Epithelial cell of proximal tubule (primary cell): Measurements from ENCODE around the gene NTMT1. TPM values are rescaled to one million over a fixed set of nuclear protein-coding genes. Genes with fewer than 3 reads are reported as not detected.

Experiments
- DNase-seq: peaks from one replicate; pipeline ENCODE4 v3.0.0-alpha.2; 2011; ENCODE audit warnings: low read depth
- H3K4me3 ChIP-seq: 2 replicates; pipeline ENCODE4 v1.5.1; 2011; ENCODE audit warnings: low read depth, mild to moderate bottlenecking, low read length
- total RNA-seq: library from RNA; depleted of rRNA; stranded (reverse); fragments of >200 nt; gene quantifications from 2 replicates; pipeline ENCODE4 v1.2.3, GENCODE V29; 2015
- TF ChIP-seq, protein P1 (sequence below): conservative IDR thresholded peaks from 2 replicates; pipeline ENCODE4 v1.5.1; 2012; ENCODE audit warnings: low read depth, mild to moderate bottlenecking, low read length

Gene NTMT1
- total RNA-seq, 1 donor from 2014 or later, result 37.9 TPM

DNA sequence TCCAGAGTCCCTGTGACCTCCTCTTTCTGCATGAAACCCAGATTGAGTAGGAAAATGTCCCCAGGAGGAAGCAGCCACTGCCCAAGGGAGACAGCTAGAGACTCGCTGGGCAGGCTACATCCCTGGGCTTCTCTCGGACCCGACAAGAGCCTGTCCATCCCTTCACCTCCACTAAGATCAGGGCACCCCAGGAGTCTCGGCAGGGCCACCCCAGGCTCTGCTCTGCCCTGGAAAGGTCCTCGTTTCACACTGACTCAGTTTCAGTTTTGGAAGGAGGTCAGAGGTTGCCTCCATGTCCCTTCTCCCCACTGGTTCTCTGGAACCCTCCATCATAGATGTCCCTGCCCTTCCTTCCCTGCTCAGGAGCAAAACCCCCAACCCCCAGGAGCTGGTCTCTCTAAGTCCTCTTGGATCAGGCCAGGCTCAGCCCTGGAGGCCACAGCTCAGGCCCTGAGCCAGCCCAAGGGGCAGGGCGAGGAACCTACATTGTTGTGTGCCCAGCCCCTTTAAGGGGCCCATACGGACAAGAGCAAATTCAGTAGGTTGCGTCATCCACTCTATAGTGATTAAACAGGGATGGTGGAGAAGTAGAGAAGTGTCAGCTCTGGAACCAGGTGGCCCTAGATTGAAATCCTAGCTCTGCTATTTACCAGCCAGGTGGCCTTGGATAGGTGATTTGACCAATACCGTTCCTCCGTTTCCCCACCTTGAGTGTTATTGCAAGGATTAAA is 42.5 kb upstream of the NTMT1 start:
- TF ChIP-seq, protein P1, sequence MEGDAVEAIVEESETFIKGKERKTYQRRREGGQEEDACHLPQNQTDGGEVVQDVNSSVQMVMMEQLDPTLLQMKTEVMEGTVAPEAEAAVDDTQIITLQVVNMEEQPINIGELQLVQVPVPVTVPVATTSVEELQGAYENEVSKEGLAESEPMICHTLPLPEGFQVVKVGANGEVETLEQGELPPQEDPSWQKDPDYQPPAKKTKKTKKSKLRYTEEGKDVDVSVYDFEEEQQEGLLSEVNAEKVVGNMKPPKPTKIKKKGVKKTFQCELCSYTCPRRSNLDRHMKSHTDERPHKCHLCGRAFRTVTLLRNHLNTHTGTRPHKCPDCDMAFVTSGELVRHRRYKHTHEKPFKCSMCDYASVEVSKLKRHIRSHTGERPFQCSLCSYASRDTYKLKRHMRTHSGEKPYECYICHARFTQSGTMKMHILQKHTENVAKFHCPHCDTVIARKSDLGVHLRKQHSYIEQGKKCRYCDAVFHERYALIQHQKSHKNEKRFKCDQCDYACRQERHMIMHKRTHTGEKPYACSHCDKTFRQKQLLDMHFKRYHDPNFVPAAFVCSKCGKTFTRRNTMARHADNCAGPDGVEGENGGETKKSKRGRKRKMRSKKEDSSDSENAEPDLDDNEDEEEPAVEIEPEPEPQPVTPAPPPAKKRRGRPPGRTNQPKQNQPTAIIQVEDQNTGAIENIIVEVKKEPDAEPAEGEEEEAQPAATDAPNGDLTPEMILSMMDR, result no peak
- DNase-seq, result no peak
- no peak overlapping the region for H3K4me3 ChIP-seq

DNA sequence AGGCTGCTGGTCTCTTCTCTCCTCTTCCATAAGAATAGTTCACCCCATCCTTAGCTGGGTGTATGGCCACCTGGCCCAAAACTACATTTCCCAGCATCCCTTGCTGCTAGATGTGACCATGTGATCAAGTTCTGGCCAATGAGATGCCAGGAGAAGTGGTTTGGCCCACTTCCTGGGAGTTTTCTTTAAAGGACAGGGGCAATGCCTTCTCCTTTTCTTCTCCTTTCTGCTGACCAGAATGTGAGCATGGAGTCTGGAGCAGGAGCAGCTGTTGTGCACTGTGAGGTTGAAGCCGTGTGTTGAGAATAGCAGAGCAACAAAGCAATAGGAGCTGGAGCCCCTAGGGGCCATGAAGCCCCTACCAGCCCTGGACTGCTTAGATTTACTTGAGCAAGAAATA is 41.8 kb upstream of the NTMT1 start:
- TF ChIP-seq, protein P1, result no peak
- H3K4me3 ChIP-seq, result no peak overlapping the region
- no peak for DNase-seq

DNA sequence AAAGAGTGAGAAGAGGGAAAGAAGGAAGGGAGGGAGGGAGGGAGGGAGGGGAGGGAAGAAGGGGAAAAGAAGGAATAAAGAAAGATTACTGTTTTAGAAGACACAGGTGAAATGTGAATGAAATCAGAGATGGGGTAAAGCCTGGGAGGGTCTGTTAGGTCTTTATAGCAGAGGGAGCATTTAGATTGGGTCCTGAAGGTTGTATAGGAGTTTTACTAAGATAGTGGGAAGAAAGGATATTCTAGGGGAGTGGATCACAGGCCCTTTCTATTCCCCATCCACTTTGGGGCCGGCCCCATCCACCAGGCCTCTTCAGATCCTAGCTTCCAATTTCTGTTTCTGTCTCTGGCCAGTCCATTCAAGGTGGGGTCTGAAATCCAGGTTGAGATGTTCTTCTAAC is 40.6 kb upstream of the NTMT1 start:
- no peak for DNase-seq
- no peak overlapping the region for H3K4me3 ChIP-seq
- TF ChIP-seq, protein P1, result no peak

DNA sequence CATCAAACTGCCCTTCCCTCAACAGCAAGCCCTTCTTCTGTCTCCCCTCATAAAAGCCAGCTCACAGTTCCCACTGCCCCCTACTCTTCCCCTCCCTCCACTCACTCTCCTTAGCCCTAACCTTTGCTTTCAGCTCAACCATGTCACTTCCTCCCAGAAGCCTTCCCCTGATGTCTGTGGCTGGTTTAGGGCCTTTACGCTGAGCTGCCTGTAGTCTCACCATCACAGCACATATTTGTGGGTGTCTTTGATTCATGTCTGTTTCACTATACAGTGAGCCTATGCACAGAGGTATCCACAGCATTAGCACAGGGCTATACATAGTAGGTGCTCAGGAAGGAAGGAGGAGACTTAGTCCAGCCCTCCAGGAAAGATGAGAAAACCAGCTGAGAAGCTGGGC is 39.7 kb upstream of the NTMT1 start:
- H3K4me3 ChIP-seq, result no peak overlapping the region
- TF ChIP-seq, protein P1, result no peak
- no peak for DNase-seq

DNA sequence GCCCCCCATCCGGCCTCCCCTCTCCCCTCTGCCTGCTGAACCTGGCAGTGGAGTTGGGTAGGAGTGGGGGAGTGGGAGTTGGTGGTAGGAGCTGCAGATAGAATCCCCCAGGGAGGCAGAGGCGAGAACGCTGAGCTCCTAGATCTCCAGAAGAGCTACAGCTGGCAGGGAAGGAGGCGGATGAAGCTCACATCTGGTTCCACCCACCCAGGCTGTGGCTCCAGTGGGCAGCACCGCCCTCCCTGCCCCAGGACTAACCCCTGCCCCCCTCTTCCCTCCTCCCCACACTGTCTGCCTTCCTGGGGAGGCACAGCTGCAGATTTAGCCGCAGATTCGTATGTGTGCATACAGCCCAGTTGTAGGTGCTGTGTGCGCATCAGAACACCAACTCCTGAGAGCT is 39.3 kb upstream of the NTMT1 start:
- no peak overlapping the region for H3K4me3 ChIP-seq
- DNase-seq, result no peak
- TF ChIP-seq, protein P1, result no peak

DNA sequence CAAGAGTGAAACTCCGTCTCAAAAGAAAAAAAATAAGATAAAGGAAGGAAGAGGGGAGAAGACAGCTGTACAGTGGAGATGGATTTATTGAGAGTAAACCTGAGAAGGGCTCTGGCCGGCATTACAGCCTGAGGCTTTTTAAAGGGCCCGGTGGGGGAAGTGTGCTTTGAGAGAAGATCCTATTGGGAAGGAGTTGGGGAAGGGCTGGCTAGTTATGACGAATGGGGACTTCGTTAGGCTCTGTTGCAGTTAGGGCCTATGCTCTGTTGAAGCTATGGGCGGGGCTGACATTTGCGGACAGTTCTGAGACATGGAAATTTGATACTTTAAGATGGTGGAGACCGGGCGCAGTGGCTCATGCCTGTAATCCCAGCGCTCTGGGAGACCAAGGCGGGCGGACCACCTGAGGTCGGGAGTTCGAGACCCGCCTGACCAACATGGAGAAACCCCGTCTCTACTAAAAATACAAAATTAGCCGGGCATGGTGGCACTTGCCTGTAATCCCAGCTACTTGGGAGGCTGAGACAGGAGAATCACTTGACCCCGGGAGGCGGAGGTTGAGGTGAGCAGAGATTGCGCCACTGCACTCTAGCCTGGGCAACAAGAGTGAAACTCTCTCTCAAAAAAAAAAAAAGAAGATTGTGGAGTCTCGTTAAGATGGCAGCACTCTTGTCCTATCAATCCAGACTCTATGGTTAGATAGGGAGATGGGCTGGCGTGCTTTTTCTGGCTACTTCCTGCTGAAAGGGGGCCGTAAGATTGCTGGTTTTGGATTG is 38.3 kb upstream of the NTMT1 start:
- TF ChIP-seq, protein P1, result no peak

More for the DNA sequence above, 38.3 kb upstream of the NTMT1 start:
- H3K4me3 ChIP-seq, result no peak overlapping the region
- DNase-seq, result no peak
